ENCODE data around the gene KCNK5.

KCNK5 gene

DNA sequence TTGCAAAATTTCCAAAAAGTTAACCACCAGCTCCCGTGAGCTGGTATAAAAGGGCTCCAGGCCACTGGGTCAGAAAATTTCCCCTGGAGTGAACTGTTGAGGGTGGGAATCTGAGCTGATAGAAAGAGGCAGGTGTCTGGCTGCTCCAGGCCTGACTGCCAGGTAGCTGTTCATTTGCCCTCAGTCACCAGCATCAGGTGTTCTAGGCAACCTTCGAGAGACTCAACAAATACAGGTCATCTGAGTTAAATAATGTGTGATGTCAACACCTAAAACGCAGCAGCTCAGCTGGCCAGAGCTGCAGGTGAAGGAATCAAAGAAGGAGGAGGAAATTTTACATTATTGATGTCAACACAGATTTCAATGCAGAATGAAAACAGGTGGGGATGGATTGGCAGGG is 46.7 kb downstream of the KCNK5 start:
- Histone ChIP-seq H3K27ac (ENCODE audit: low read depth, low read length) (no peak overlapping the region), H3K27me3 (ENCODE audit: control insufficient read depth in 5 of 5, insufficient read depth in 4 of 5, low read length in 5 of 5) (no peaks in the 10 kb centered on the region), H3K9me3 (ENCODE audit: control insufficient read depth in 5 of 5, low read length in 5 of 5) (peaks cover 0 to 2% (median under 1%) of the 10 kb centered on the region in 5 donors), H3K4me1 (ENCODE audit: control insufficient read depth in 5 of 5, insufficient read depth in 5 of 5, low read length in 5 of 5) (no peaks in the 10 kb centered on the region), H3K9ac (ENCODE audit: low read length in 5 of 5) (no peak overlapping the region), H3K36me3 (ENCODE audit: control insufficient read depth in 5 of 5, insufficient read depth in 5 of 5, low read length in 5 of 5) (no peaks in the 10 kb centered on the region), H3K4me3 (ENCODE audit: low read depth in 1 of 5, low read length in 5 of 5) (no peak overlapping the region)

DNA sequence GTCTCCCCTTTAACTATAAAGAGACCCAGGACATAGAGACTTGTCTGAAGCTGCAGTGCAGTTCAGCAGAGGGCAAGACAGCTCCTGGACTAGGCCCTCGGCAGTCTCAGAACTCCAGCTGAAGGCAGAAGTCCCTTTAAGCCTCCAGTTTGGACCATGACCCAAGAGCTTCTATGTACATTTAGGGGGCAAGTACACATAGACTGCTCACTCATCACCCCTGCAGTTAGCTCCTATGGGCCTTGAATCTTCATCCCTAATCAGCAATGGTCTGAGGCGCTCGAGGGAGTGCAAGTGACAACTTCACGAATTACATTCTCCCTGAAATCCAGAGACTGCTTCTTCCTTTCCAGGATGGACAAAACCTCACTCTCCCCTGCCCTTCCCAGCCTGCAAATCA is 47.4 kb downstream of the KCNK5 start:
- Histone ChIP-seq H3K4me3 (ENCODE audit: low read depth in 1 of 5, low read length in 5 of 5) (no peak overlapping the region), H3K4me1 (ENCODE audit: control insufficient read depth in 5 of 5, insufficient read depth in 5 of 5, low read length in 5 of 5) (no peaks in the 10 kb centered on the region), H3K36me3 (ENCODE audit: control insufficient read depth in 5 of 5, insufficient read depth in 5 of 5, low read length in 5 of 5) (no peaks in the 10 kb centered on the region), H3K27me3 (ENCODE audit: control insufficient read depth in 5 of 5, insufficient read depth in 4 of 5, low read length in 5 of 5) (no peaks in the 10 kb centered on the region), H3K27ac (ENCODE audit: low read depth, low read length) (no peak overlapping the region), H3K9ac (ENCODE audit: low read length in 5 of 5) (no peak overlapping the region), H3K9me3 (ENCODE audit: control insufficient read depth in 5 of 5, low read length in 5 of 5) (peaks cover 3 to 9% (median 9%) of the 10 kb centered on the region in 5 donors)

DNA sequence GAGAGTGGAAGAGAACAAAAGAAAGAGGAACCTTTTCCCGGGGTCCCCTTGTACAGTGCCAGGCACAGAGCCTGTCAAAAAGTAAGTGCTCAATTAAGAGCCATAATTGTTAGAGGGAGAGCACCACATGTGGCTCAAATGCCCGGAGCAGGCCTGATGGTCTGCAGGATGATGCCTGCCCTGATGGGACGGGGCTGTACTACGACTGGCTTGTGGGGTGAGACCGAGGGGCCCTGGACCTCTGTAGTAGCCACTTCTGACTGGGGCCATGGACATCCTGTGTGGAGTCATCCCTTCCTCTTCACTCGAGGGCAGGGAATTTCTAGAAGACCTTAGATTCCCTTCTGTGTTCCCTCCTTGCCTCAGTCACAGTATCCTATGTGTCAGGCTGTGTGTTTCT is 47.9 kb downstream of the KCNK5 start:
- Histone ChIP-seq H3K4me1 (ENCODE audit: control insufficient read depth in 5 of 5, insufficient read depth in 5 of 5, low read length in 5 of 5) (no peaks in the 10 kb centered on the region), H3K9me3 (ENCODE audit: control insufficient read depth in 5 of 5, low read length in 5 of 5) (peaks cover 3 to 9% (median 9%) of the 10 kb centered on the region in 5 donors), H3K27ac (ENCODE audit: low read depth, low read length) (no peak overlapping the region), H3K4me3 (ENCODE audit: low read depth in 1 of 5, low read length in 5 of 5) (no peak overlapping the region), H3K27me3 (ENCODE audit: control insufficient read depth in 5 of 5, insufficient read depth in 4 of 5, low read length in 5 of 5) (no peaks in the 10 kb centered on the region), H3K36me3 (ENCODE audit: control insufficient read depth in 5 of 5, insufficient read depth in 5 of 5, low read length in 5 of 5) (no peaks in the 10 kb centered on the region), H3K9ac (ENCODE audit: low read length in 5 of 5) (no peak overlapping the region)

DNA sequence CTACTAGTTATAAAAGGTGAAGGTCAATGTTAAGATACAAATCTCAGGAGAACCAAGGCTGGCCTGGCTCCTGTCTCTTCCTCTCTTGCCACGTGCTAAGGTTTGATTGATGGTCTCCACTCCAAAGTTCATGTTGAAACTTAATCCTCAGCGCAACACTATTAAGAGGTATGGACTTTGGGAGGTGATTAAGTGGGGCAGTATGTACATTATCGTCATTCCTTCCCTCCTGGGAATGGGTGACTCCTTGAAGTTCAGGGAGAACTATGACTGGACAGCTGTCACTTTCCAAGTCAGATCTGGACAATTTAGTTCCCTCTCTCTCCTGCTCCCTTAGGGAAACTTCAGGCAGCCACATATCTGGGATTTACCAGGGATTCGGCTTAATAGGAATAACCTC is 50.5 kb downstream of the KCNK5 start:
- peaks cover 3 to 9% (median 9%) of the 10 kb centered on the region in 5 donors for H3K9me3 ChIP-seq (ENCODE audit: control insufficient read depth in 5 of 5, low read length in 5 of 5)
- H3K27ac ChIP-seq (ENCODE audit: low read depth, low read length), result no peak overlapping the region
- no peak overlapping the region for H3K4me3 ChIP-seq (ENCODE audit: low read depth in 1 of 5, low read length in 5 of 5)
- no peak overlapping the region for H3K9ac ChIP-seq (ENCODE audit: low read length in 5 of 5)
- H3K36me3 ChIP-seq (ENCODE audit: control insufficient read depth in 5 of 5, insufficient read depth in 5 of 5, low read length in 5 of 5), result no peaks in the 10 kb centered on the region
- no peaks in the 10 kb centered on the region for H3K27me3 ChIP-seq (ENCODE audit: control insufficient read depth in 5 of 5, insufficient read depth in 4 of 5, low read length in 5 of 5)
- no peaks in the 10 kb centered on the region for H3K4me1 ChIP-seq (ENCODE audit: control insufficient read depth in 5 of 5, insufficient read depth in 5 of 5, low read length in 5 of 5)

- Histone ChIP-seq H3K27me3 (ENCODE audit: control insufficient read depth in 5 of 5, insufficient read depth in 4 of 5, low read length in 5 of 5) (no peaks in the 10 kb centered on the region), H3K9ac (ENCODE audit: low read length in 5 of 5) (no peak overlapping the region), H3K36me3 (ENCODE audit: control insufficient read depth in 5 of 5, insufficient read depth in 5 of 5, low read length in 5 of 5) (no peaks in the 10 kb centered on the region), H3K4me1 (ENCODE audit: control insufficient read depth in 5 of 5, insufficient read depth in 5 of 5, low read length in 5 of 5) (no peaks in the 10 kb centered on the region), H3K9me3 (ENCODE audit: control insufficient read depth in 5 of 5, low read length in 5 of 5) (peaks cover 3 to 9% (median 9%) of the 10 kb centered on the region in 5 donors), H3K4me3 (ENCODE audit: low read depth in 1 of 5, low read length in 5 of 5) (no peak overlapping the region), H3K27ac (ENCODE audit: low read depth, low read length) (no peak overlapping the region)
Measured at GRCh38 chr6:39178235-39178634, 51.0 kb downstream of the KCNK5 start.

- Histone ChIP-seq H3K9ac (ENCODE audit: low read length in 5 of 5) (no peak overlapping the region), H3K4me3 (ENCODE audit: low read depth in 1 of 5, low read length in 5 of 5) (no peak overlapping the region), H3K27me3 (ENCODE audit: control insufficient read depth in 5 of 5, insufficient read depth in 4 of 5, low read length in 5 of 5) (no peaks in the 10 kb centered on the region), H3K36me3 (ENCODE audit: control insufficient read depth in 5 of 5, insufficient read depth in 5 of 5, low read length in 5 of 5) (no peaks in the 10 kb centered on the region), H3K27ac (ENCODE audit: low read depth, low read length) (no peak overlapping the region), H3K4me1 (ENCODE audit: control insufficient read depth in 5 of 5, insufficient read depth in 5 of 5, low read length in 5 of 5) (no peaks in the 10 kb centered on the region), H3K9me3 (ENCODE audit: control insufficient read depth in 5 of 5, low read length in 5 of 5) (peaks cover 4 to 13% (median 9%) of the 10 kb centered on the region in 5 donors)
Measured at GRCh38 chr6:39177130-39177529, 52.1 kb downstream of the KCNK5 start.

DNA sequence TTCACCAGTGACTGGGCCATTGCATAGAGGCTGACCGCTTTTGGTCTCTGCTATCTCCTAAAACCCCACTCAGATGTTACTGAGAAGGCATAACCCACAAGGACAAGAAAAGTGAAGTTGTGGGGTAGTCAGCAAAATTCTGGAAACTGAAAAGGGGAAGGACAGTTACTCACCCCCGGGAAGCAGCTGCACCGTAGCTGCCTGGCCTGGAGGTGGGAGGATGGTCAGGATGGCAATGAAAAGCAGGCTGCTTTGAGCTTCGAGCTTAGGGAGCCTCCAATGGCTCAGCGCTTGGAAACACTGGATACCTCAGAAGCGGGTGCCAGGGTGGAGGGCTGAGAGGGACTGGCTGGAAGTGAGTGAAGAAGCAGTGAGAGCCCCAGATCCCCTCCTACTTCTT is 56.0 kb downstream of the KCNK5 start:
- H3K4me1 ChIP-seq (ENCODE audit: control insufficient read depth in 5 of 5, insufficient read depth in 5 of 5, low read length in 5 of 5), result peaks cover 0 to 9% (median 0%) of the 10 kb centered on the region in 5 donors
- H3K9ac ChIP-seq (ENCODE audit: low read length in 5 of 5), result no peak overlapping the region
- no peak overlapping the region for H3K27ac ChIP-seq (ENCODE audit: low read depth, low read length)
- no peaks in the 10 kb centered on the region for H3K36me3 ChIP-seq (ENCODE audit: control insufficient read depth in 5 of 5, insufficient read depth in 5 of 5, low read length in 5 of 5)
- H3K27me3 ChIP-seq (ENCODE audit: control insufficient read depth in 5 of 5, insufficient read depth in 4 of 5, low read length in 5 of 5), result peaks cover 0 to 2% (median 0%) of the 10 kb centered on the region in 5 donors
- H3K4me3 ChIP-seq (ENCODE audit: low read depth in 1 of 5, low read length in 5 of 5), result no peak overlapping the region
- H3K9me3 ChIP-seq (ENCODE audit: control insufficient read depth in 5 of 5, low read length in 5 of 5), result peaks cover 4 to 21% (median 16%) of the 10 kb centered on the region in 5 donors

GRCh38 chr6:39172377-39172757 is 56.9 kb downstream of the KCNK5 start:
- Histone ChIP-seq H3K27me3 (ENCODE audit: control insufficient read depth in 5 of 5, insufficient read depth in 4 of 5, low read length in 5 of 5) (peaks cover 0 to 2% (median 0%) of the 10 kb centered on the region in 5 donors), H3K9ac (ENCODE audit: low read length in 5 of 5) (no peak overlapping the region), H3K27ac (ENCODE audit: low read depth, low read length) (no peak overlapping the region), H3K36me3 (ENCODE audit: control insufficient read depth in 5 of 5, insufficient read depth in 5 of 5, low read length in 5 of 5) (no peaks in the 10 kb centered on the region), H3K4me3 (ENCODE audit: low read depth in 1 of 5, low read length in 5 of 5) (no peak overlapping the region), H3K9me3 (ENCODE audit: control insufficient read depth in 5 of 5, low read length in 5 of 5) (peaks cover 4 to 17% (median 13%) of the 10 kb centered on the region in 5 donors), H3K4me1 (ENCODE audit: control insufficient read depth in 5 of 5, insufficient read depth in 5 of 5, low read length in 5 of 5) (peaks cover 0 to 9% (median 0%) of the 10 kb centered on the region in 5 donors)

DNA sequence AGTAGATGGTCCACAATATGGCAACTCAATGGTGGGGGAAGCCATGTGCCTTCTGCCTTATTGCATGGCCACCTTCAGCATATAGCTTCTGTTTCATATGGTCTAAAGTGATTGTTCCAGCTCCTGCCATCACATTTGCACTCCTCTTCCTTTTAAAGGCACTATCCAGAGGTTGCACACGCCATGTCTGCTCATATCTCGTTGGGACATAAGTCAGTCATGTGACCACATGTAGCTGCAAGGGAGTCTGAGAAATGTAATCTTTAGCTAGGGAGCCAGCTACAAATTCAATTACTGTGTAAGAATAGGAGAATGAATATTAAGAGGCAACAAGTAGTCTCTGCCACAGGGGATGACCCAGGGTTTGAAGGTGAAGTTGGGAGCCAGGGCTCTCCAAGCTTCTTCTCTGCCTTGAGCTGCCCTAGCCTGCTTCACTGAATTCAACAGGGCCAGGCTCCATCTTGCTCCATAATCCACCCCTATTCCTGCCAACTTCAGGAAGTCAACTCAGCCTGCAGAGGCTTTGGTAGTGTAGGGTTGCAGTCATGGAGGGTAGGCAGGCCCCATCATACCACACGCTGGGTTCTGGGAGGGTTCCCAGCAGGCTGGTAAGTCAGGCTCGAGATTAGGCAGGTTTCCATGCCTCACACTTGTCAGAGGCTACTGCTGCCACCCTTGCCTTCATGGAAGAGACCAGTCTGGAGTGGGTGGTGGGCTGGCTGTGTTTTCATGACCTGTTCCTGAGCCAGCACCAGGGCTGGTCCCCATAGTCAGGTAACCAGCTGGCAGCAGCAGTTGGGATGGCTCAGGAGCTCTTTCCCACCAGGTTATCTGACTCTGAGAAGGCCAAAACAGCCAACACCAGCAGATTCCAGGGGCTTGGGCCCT is 57.5 kb downstream of the KCNK5 start:
- Histone ChIP-seq H3K36me3 (ENCODE audit: control insufficient read depth in 5 of 5, insufficient read depth in 5 of 5, low read length in 5 of 5) (no peaks in the 10 kb centered on the region), H3K27me3 (ENCODE audit: control insufficient read depth in 5 of 5, insufficient read depth in 4 of 5, low read length in 5 of 5) (peaks cover 0 to 2% (median 0%) of the 10 kb centered on the region in 5 donors), H3K9ac (ENCODE audit: low read length in 5 of 5) (no peak overlapping the region), H3K4me1 (ENCODE audit: control insufficient read depth in 5 of 5, insufficient read depth in 5 of 5, low read length in 5 of 5) (peaks cover 0 to 9% (median 0%) of the 10 kb centered on the region in 5 donors), H3K9me3 (ENCODE audit: control insufficient read depth in 5 of 5, low read length in 5 of 5) (peaks cover 0 to 12% (median 10%) of the 10 kb centered on the region in 5 donors), H3K4me3 (ENCODE audit: low read depth in 1 of 5, low read length in 5 of 5) (no peak overlapping the region), H3K27ac (ENCODE audit: low read depth, low read length) (no peak overlapping the region)

DNA sequence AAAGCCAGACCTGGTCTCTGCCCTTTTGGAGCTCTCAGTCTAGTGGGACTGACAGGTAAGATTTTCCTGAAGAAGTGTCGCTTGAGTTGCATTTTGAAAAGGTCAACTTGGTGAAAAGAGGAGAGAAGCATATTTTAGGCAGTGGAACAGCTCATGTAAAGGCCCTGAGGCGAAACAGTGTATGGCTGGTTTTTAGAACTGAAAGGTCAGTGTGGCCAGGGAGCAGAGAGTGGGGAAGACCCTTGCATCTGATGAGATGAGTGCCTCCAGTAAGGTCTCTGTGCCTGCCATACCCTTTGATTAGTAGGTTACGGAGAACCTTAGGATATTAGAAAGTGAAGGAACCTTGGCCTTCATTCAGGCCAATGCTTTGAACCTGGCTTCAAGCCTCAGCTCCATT is 58.4 kb downstream of the KCNK5 start:
- no peak overlapping the region for H3K4me3 ChIP-seq (ENCODE audit: low read depth in 1 of 5, low read length in 5 of 5)
- H3K4me1 ChIP-seq (ENCODE audit: control insufficient read depth in 5 of 5, insufficient read depth in 5 of 5, low read length in 5 of 5), result peaks cover 0 to 15% (median 2%) of the 10 kb centered on the region in 5 donors
- no peak overlapping the region for H3K9ac ChIP-seq (ENCODE audit: low read length in 5 of 5)
- H3K9me3 ChIP-seq (ENCODE audit: control insufficient read depth in 5 of 5, low read length in 5 of 5), result peaks cover 0 to 12% (median 10%) of the 10 kb centered on the region in 5 donors
- H3K27me3 ChIP-seq (ENCODE audit: control insufficient read depth in 5 of 5, insufficient read depth in 4 of 5, low read length in 5 of 5), result peaks cover 0 to 2% (median 0%) of the 10 kb centered on the region in 5 donors
- no peaks in the 10 kb centered on the region for H3K36me3 ChIP-seq (ENCODE audit: control insufficient read depth in 5 of 5, insufficient read depth in 5 of 5, low read length in 5 of 5)
- no peak overlapping the region for H3K27ac ChIP-seq (ENCODE audit: low read depth, low read length)

All from subcutaneous abdominal adipose tissue (tissue), 5 donors.